Measurements from ENCODE around the gene AFMID. TPM values are rescaled to one million over a fixed set of nuclear protein-coding genes. Genes with fewer than 3 reads are reported as not detected.

Gene AFMID
- total and polyA plus RNA-seq, 2 of the 13 experiments (the other 11 are each of a cell fraction or from before 2014, with no cell fraction given) = 249 to 270 TPM

GRCh38 chr17:78214016-78214705, 27.0 kb downstream of the AFMID start, which contains the start of gene BIRC5 (continued):
- TF ChIP-seq MAZ (IDR thresholded peaks at IDR 0.05; ENCODE audit: borderline replicate concordance, low read depth, low read length) = peak; percentile 72; the same call in 1 of the 2 replicates
- TF ChIP-seq MAZ (CRISPR knock-in tag; IDR thresholded peaks at IDR 0.05; ENCODE audit: low read depth) = peak; percentile 86
- peak; percentile 89 for TF ChIP-seq ZNF547 (CRISPR knock-in tag; IDR thresholded peaks at IDR 0.05)
- TF ChIP-seq NFYB (CRISPR knock-in tag; IDR thresholded peaks at IDR 0.05) = peak; percentile 54; the same call in 1 of the 2 replicates
- TF ChIP-seq, protein P1, sequence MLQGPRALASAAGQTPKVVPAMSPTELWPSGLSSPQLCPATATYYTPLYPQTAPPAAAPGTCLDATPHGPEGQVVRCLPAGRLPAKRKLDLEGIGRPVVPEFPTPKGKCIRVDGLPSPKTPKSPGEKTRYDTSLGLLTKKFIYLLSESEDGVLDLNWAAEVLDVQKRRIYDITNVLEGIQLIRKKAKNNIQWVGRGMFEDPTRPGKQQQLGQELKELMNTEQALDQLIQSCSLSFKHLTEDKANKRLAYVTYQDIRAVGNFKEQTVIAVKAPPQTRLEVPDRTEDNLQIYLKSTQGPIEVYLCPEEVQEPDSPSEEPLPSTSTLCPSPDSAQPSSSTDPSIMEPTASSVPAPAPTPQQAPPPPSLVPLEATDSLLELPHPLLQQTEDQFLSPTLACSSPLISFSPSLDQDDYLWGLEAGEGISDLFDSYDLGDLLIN (CRISPR knock-in tag; IDR thresholded peaks at IDR 0.05; ENCODE audit: borderline replicate concordance) = peak; percentile 99
- peak; percentile 82 for TF ChIP-seq REPIN1 (CRISPR knock-in tag; IDR thresholded peaks at IDR 0.05; ENCODE audit: borderline replicate concordance, low read depth)
- peak; percentile 90 for TF ChIP-seq SP5 (CRISPR knock-in tag; IDR thresholded peaks at IDR 0.05; ENCODE audit: borderline replicate concordance, low read depth)
- peak; percentile 93; the same call in 1 of the 2 replicates for TF ChIP-seq ZNF670 (CRISPR knock-in tag; IDR thresholded peaks at IDR 0.05; ENCODE audit: borderline replicate concordance)
- TF ChIP-seq TOPORS (CRISPR knock-in tag; IDR thresholded peaks at IDR 0.05) = peak; percentile 97
- TF ChIP-seq, protein P2, sequence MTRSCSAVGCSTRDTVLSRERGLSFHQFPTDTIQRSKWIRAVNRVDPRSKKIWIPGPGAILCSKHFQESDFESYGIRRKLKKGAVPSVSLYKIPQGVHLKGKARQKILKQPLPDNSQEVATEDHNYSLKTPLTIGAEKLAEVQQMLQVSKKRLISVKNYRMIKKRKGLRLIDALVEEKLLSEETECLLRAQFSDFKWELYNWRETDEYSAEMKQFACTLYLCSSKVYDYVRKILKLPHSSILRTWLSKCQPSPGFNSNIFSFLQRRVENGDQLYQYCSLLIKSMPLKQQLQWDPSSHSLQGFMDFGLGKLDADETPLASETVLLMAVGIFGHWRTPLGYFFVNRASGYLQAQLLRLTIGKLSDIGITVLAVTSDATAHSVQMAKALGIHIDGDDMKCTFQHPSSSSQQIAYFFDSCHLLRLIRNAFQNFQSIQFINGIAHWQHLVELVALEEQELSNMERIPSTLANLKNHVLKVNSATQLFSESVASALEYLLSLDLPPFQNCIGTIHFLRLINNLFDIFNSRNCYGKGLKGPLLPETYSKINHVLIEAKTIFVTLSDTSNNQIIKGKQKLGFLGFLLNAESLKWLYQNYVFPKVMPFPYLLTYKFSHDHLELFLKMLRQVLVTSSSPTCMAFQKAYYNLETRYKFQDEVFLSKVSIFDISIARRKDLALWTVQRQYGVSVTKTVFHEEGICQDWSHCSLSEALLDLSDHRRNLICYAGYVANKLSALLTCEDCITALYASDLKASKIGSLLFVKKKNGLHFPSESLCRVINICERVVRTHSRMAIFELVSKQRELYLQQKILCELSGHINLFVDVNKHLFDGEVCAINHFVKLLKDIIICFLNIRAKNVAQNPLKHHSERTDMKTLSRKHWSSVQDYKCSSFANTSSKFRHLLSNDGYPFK (CRISPR knock-in tag; IDR thresholded peaks at IDR 0.05; ENCODE audit: borderline replicate concordance) = peak; percentile 84
- peak; percentile 69; the same call in 1 of the 2 replicates for TF ChIP-seq ZNF773 (CRISPR knock-in tag; IDR thresholded peaks at IDR 0.05; ENCODE audit: borderline replicate concordance)
- TF ChIP-seq ZNF564 (CRISPR knock-in tag; IDR thresholded peaks at IDR 0.05) = peak; percentile 94
- TF ChIP-seq ZNF383 (CRISPR knock-in tag; IDR thresholded peaks at IDR 0.05; ENCODE audit: borderline replicate concordance) = 0 out of 2 replicates have a peak, but pooled peaks have one; percentile 84
- 0 out of 2 replicates have a peak, but pooled peaks have one; percentile 63 for TF ChIP-seq ZNF546 (CRISPR knock-in tag; conservative IDR thresholded peaks at IDR 0.05)
- peak; percentile 88; the same call in 1 of the 2 replicates for TF ChIP-seq ZNF747 (CRISPR knock-in tag; IDR thresholded peaks at IDR 0.05; ENCODE audit: borderline replicate concordance)
- TF ChIP-seq SOX6 (IDR thresholded peaks at IDR 0.05) = no peak
- TF ChIP-seq SOX6 (CRISPR knock-in tag; IDR thresholded peaks at IDR 0.05) = peak; percentile 76
- no peak for TF ChIP-seq SP1 (IDR thresholded peaks at IDR 0.05)
- peak; percentile 100 for TF ChIP-seq SP1 (CRISPR knock-in tag; IDR thresholded peaks at IDR 0.05)
- TF ChIP-seq KDM5A (IDR thresholded peaks at IDR 0.05; ENCODE audit: borderline replicate concordance, low read length) = peak; percentile 97
- peak; percentile 98 for TF ChIP-seq GATAD1 (CRISPR knock-in tag; IDR thresholded peaks at IDR 0.05)
- TF ChIP-seq KLF15 (CRISPR knock-in tag; IDR thresholded peaks at IDR 0.05; ENCODE audit: borderline replicate concordance) = peak; percentile 87; the same call in 1 of the 2 replicates
- no peak for TF ChIP-seq ZNF431 (CRISPR knock-in tag; IDR thresholded peaks at IDR 0.05; ENCODE audit: borderline replicate concordance, low read depth)
- peak; percentile 96 for TF ChIP-seq ZNF274 (CRISPR knock-in tag; IDR thresholded peaks at IDR 0.05)
- peak; percentile 88; the same call in 1 of the 2 replicates for TF ChIP-seq SMYD3 (CRISPR knock-in tag; IDR thresholded peaks at IDR 0.05)
- peak; percentile 94; the same call in 1 of the 2 replicates for TF ChIP-seq ATF2 (CRISPR knock-in tag; IDR thresholded peaks at IDR 0.05)

All from HepG2 (cell line).